CD8-positive, alpha-beta memory T cell (primary cell): ENCODE measurements around the gene KRTAP2-1. TPM values are rescaled to one million over a fixed set of nuclear protein-coding genes. Genes with fewer than 3 reads are reported as not detected.

Experiments
- CTCF ChIA-PET: fragments of 350-600 bp; sonication (Branson Sonifier 250); formaldehyde crosslinking; loops from one replicate; lab custom pipeline; 2021; ENCODE audit warnings: antibody characterized with exemption; lab: Charles Lee
- POLR2A ChIA-PET: fragments of 350-600 bp; sonication (Branson Sonifier 250); formaldehyde crosslinking; loops from one replicate; lab custom pipeline; 2021; ENCODE audit warnings: antibody characterized with exemption; lab: Charles Lee
- DNase-seq, 5 donors: peaks; one replicate each; pipeline versions ENCODE4 v3.0.0 to v3.0.0-alpha.2; 2020 to 2022; ENCODE audit warnings: mixed read lengths in 1 of 5
- H3K27ac ChIP-seq: one replicate; pipeline ENCODE4 v1.7.0; 2013; ENCODE audit warnings: low read depth, mild to moderate bottlenecking, low read length, moderate library complexity
- H3K27me3 ChIP-seq: 2 replicates; pipeline ENCODE4 v1.7.0; 2013; ENCODE audit warnings: low read length, mild to moderate bottlenecking; ENCODE audit not compliant: insufficient read depth, poor library complexity, severe bottlenecking
- H3K36me3 ChIP-seq: 2 replicates; pipeline ENCODE4 v1.7.0; 2013; ENCODE audit warnings: mild to moderate bottlenecking, low read length, moderate library complexity; ENCODE audit not compliant: insufficient read depth
- H3K4me1 ChIP-seq: 2 replicates; pipeline ENCODE4 v1.7.0; 2013; ENCODE audit warnings: mild to moderate bottlenecking, low read length, moderate library complexity; ENCODE audit not compliant: insufficient read depth
- H3K4me3 ChIP-seq: 2 replicates; pipeline ENCODE4 v1.7.0; 2013; ENCODE audit warnings: mild to moderate bottlenecking, low read length
- H3K9me3 ChIP-seq: 2 replicates; pipeline ENCODE4 v1.7.0; 2013; ENCODE audit warnings: mild to moderate bottlenecking, low read length
- H3K27ac Mint-ChIP-seq, 8 donors: one replicate each; pipeline ENCODE4 v1.8.0; 2020 to 2021; ENCODE audit warnings: mixed read lengths in 8 of 8, mild to moderate bottlenecking in 6 of 8, inconsistent platforms in 3 of 8, moderate library complexity in 3 of 8
- H3K27me3 Mint-ChIP-seq, 2 donors: one replicate each; pipeline ENCODE4 v1.8.0; 2020 to 2021; ENCODE audit warnings: mixed read lengths in 2 of 2, mild to moderate bottlenecking in 1 of 2, moderate library complexity in 1 of 2
- H3K36me3 Mint-ChIP-seq, 3 donors: one replicate each; pipeline ENCODE4 v1.8.0; 2020 to 2021; ENCODE audit warnings: mixed read lengths in 3 of 3, inconsistent platforms in 1 of 3, mild to moderate bottlenecking in 1 of 3
- H3K4me1 Mint-ChIP-seq, 3 donors: one replicate each; pipeline ENCODE4 v1.8.0; 2020 to 2021; ENCODE audit warnings: mixed read lengths in 3 of 3, inconsistent platforms in 1 of 3, mild to moderate bottlenecking in 1 of 3
- H3K4me3 Mint-ChIP-seq, 7 donors: one replicate each; pipeline ENCODE4 v1.8.0; 2020 to 2021; ENCODE audit warnings: mixed read lengths in 7 of 7, mild to moderate bottlenecking in 6 of 7, moderate library complexity in 4 of 7, inconsistent platforms in 2 of 7
- H3K9me3 Mint-ChIP-seq, 5 donors: one replicate each; pipeline ENCODE4 v1.8.0; 2020 to 2022; ENCODE audit warnings: mixed read lengths in 5 of 5, mild to moderate bottlenecking in 3 of 5, moderate library complexity in 2 of 5, inconsistent platforms in 1 of 5
- polyA plus RNA-seq: library from polyadenylated mRNA; unstranded; fragments of 300-500 nt; fragmentation: Illumina TruSeq; gene quantifications from one replicate; pipeline ENCODE4 v1.2.3, GENCODE V29; 2021
- total RNA-seq, 2 experiments: library from RNA; stranded (reverse); gene quantifications; one replicate each; pipeline ENCODE4 v1.2.3, GENCODE V29; 2021

KRTAP2-1 gene
- total and polyA plus RNA-seq, 3 experiments from 2014 or later = not detected

DNA sequence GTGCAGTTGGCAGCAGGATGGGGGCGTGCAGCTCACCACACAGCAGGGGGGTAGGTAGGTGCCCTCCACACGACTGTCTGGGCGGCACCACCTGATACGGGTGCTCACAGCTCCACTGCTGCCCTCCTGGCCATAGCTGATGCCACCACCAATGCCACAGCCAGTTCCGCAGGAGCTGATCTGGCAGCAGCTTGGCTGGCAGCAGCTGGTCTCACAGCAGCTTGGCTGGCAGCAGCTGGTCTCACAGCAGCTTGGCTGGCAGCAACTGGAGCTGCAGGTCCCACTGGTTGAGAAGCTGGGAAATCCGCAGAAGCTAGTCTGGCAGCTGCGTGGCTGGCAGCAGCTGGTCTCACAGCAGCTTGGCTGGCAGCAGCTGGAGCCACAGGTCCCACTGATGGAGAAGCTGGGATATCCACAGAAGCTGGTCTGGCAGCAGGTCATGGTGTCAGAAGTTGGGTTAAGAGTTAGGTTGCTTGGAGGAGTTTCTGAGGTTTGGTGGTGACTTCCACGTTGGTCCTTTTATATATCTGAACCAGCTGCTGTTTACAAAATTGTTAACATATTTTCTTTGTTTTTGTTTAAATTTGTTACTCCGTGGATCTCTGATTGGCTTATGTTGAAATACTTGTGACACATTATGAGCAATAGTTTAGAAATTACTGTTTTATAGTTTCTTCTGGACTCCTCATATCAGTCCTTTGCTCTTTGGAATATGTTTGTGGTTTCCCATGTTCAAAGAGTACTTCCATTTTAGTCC lies 20.2 kb downstream of the KRTAP2-1 start, which contains the start of gene KRTAP1-5:
KRTAP1-5 (minus strand) TSS at position 494 of the 757 bp plus-strand sequence; CDS start at position 441, 53 bp downstream.
- Histone ChIP-seq H3K27me3 (no peaks in the 10 kb centered on the region), H3K27ac (no peak within 1 kb of the TSS), H3K4me3 (no peak within 1 kb of the TSS), H3K36me3 (no peaks in the 10 kb centered on the region), H3K4me1 (no peaks in the 10 kb centered on the region), H3K9me3 (no peaks in the 10 kb centered on the region)
- DNase-seq = no peak
- H3K27ac Mint-ChIP-seq = no peak within 1 kb of the TSS
- peaks cover 0 to 4% (median 0%) of the 10 kb centered on the region in 3 donors for H3K36me3 Mint-ChIP-seq
- ChIA-PET CTCF (no interaction called here), POLR2A (no interaction called here)
- H3K9me3 Mint-ChIP-seq = no peaks in the 10 kb centered on the region
- H3K4me1 Mint-ChIP-seq = no peaks in the 10 kb centered on the region
- no peak within 1 kb of the TSS for H3K4me3 Mint-ChIP-seq
- peaks cover 12 to 78% of the 10 kb centered on the region in 2 donors for H3K27me3 Mint-ChIP-seq

DNA sequence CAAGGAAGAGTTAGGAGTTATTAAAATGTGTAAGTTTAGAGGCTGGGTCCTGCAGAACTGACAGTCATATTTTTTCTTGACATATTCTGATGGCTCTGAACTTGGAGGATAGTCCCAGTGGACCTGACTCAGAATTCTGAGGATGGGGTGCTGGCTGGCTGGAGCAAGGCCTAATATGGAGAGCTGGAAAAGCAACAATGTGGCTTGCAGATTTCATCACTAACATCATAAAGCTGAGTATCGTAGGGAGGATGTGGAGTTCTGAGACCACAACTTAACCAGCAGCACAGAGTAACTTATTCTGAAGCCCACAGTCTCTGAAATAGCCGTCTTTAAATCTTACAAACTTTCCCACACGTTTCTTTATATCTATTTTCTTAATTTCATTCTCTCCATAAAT lies 22.4 kb downstream of the KRTAP2-1 start:
- POLR2A ChIA-PET = no interaction called here

DNA sequence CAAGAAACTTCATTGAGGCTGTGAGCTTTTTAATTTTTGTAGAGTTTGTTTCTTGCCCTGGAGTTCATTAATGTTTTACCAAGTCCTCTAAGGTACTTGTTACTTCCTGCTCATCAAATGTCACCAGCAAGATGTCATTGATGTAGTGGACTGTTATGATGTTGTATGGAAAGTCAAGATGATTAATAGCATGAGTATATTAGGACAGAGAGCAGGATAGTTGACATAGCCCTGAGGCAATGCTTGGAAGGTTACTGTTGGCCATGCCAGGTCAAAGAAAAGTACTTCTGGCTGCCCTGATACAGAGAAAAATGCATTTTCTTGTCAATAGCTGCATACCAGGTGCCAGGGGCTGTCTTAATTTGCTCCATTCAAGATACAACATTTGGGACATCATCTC lies 26.8 kb downstream of the KRTAP2-1 start:
- CTCF ChIA-PET = no interaction called here
- Histone ChIP-seq H3K4me1 (no peaks in the 10 kb centered on the region), H3K27ac (no peak overlapping the region), H3K9me3 (no peaks in the 10 kb centered on the region), H3K36me3 (no peaks in the 10 kb centered on the region), H3K4me3 (no peak overlapping the region), H3K27me3 (no peaks in the 10 kb centered on the region)
- H3K27ac Mint-ChIP-seq = no peak overlapping the region
- H3K4me3 Mint-ChIP-seq = no peak overlapping the region
- no peaks in the 10 kb centered on the region for H3K4me1 Mint-ChIP-seq
- peaks cover 3 to 47% of the 10 kb centered on the region in 2 donors for H3K27me3 Mint-ChIP-seq
- POLR2A ChIA-PET = no interaction called here
- H3K9me3 Mint-ChIP-seq = no peaks in the 10 kb centered on the region
- DNase-seq = no peak
- peaks cover 0 to 12% (median 2%) of the 10 kb centered on the region in 3 donors for H3K36me3 Mint-ChIP-seq

More for the DNA sequence above, 22.4 kb downstream of the KRTAP2-1 start:
- no peak overlapping the region for H3K4me3 ChIP-seq
- H3K36me3 Mint-ChIP-seq = peaks cover 0 to 12% (median 0%) of the 10 kb centered on the region in 3 donors
- CTCF ChIA-PET = no interaction called here
- H3K27me3 Mint-ChIP-seq = peaks cover 8 to 69% of the 10 kb centered on the region in 2 donors
- no peaks in the 10 kb centered on the region for H3K9me3 ChIP-seq
- DNase-seq = no peak
- no peak overlapping the region for H3K27ac ChIP-seq
- H3K27ac Mint-ChIP-seq = no peak overlapping the region
- no peaks in the 10 kb centered on the region for H3K27me3 ChIP-seq
- no peaks in the 10 kb centered on the region for H3K4me1 ChIP-seq
- H3K36me3 ChIP-seq = no peaks in the 10 kb centered on the region
- H3K9me3 Mint-ChIP-seq = no peaks in the 10 kb centered on the region
- no peaks in the 10 kb centered on the region for H3K4me1 Mint-ChIP-seq
- no peak overlapping the region for H3K4me3 Mint-ChIP-seq

DNA sequence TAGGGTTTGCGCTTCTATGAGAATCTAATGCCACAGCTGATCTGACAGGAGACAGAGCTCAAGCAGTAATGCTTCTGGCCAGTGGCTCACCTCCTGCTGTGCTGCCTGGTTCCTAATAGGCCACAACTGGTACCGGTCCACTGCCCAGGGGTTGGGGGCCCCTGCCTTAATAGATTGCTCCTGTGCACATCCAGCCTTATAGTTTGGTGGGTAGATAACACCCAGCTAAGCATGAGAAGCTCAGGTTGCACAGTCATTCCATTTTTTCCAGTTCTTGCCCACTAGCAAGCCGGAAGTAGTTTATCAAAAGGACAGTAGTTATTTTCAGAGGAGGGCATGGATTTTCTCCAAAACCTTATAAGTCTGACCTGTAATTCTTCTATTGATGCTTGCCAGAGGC lies 27.7 kb downstream of the KRTAP2-1 start:
- H3K4me1 Mint-ChIP-seq = no peaks in the 10 kb centered on the region
- CTCF ChIA-PET = no interaction called here
- POLR2A ChIA-PET = interaction anchor here (0.6 kb wide), 1 partner anchor 695 kb away, joined by 4 read pairs; no protein-coding TSS in a partner anchor

DNA sequence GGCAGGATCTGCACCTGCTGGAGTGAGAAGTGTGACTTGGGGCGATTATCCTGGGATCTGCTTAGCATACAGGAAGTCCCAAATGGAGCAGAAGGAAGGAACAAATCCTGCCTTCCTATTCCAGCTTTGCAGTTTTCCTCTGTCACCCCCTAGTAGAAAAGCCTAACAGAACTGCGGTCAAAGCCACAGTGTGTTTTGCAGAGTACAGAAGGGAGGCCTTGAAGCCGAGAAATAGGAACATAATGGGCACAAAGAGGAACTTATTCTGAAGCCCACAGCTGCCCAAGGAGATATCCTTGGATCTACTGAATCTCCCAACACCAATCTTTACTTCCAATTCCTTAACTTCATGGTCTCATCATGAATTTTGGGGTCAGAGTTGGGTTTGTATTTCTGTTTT lies 28.6 kb downstream of the KRTAP2-1 start:
- no peak overlapping the region for H3K27ac Mint-ChIP-seq
- H3K4me3 Mint-ChIP-seq = no peak overlapping the region
- H3K4me3 ChIP-seq = no peak overlapping the region
- POLR2A ChIA-PET = no interaction called here
- H3K27me3 Mint-ChIP-seq = peaks cover 3 to 36% of the 10 kb centered on the region in 2 donors
- H3K36me3 Mint-ChIP-seq = peaks cover 0 to 12% (median 2%) of the 10 kb centered on the region in 3 donors
- no peaks in the 10 kb centered on the region for H3K9me3 ChIP-seq
- CTCF ChIA-PET = no interaction called here
- DNase-seq = no peak
- no peaks in the 10 kb centered on the region for H3K9me3 Mint-ChIP-seq
- no peaks in the 10 kb centered on the region for H3K4me1 ChIP-seq
- H3K27ac ChIP-seq = no peak overlapping the region
- no peaks in the 10 kb centered on the region for H3K4me1 Mint-ChIP-seq
- H3K36me3 ChIP-seq = no peaks in the 10 kb centered on the region
- no peaks in the 10 kb centered on the region for H3K27me3 ChIP-seq

More for the DNA sequence above, 27.7 kb downstream of the KRTAP2-1 start:
- Mint-ChIP-seq H3K4me3 (no peak overlapping the region), H3K27ac (no peak overlapping the region), H3K36me3 (peaks cover 0 to 12% (median 2%) of the 10 kb centered on the region in 3 donors), H3K9me3 (no peaks in the 10 kb centered on the region), H3K27me3 (peaks cover 3 to 45% of the 10 kb centered on the region in 2 donors)
- Histone ChIP-seq H3K27ac (no peak overlapping the region), H3K36me3 (no peaks in the 10 kb centered on the region), H3K27me3 (no peaks in the 10 kb centered on the region), H3K4me1 (no peaks in the 10 kb centered on the region), H3K4me3 (no peak overlapping the region), H3K9me3 (no peaks in the 10 kb centered on the region)
- no peak for DNase-seq

DNA sequence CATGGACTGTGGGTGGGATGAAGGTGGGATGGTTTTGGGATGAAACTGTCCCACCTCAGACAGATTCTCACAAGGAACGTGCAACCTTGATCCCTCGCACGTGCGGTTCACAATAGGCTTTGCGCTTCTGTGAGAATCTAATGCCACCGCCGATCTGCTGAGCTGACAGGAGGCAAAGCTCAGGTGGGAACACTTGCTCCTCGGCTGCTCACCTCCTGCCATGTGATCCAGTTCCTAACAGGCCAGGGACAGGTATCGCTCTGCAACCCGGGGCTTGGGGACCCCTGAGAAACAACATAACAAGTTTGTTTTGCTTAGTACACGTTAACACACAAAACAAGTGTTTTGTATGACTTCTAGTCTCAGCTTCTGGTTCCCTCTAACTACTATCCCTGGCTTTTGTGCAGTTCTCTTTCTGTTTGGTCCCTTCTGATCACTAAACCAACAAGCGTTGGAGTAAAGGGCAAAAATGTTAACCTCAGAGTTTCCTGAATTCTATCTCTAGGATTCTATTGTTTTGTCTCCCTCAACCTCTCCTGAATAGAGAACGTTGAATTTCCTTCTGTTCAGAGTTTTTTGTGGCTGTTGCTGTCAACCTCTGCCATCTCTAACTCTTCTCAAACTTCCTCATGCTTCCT lies 30.4 kb downstream of the KRTAP2-1 start:
- Mint-ChIP-seq H3K27ac (peak overlapping the region in 1 of 8 donors; percentile 5), H3K4me1 (no peaks in the 10 kb centered on the region), H3K9me3 (no peaks in the 10 kb centered on the region), H3K27me3 (peaks cover 0 to 25% of the 10 kb centered on the region in 2 donors), H3K4me3 (no peak overlapping the region), H3K36me3 (peaks cover 0 to 6% (median 2%) of the 10 kb centered on the region in 3 donors)
- Histone ChIP-seq H3K36me3 (no peaks in the 10 kb centered on the region), H3K9me3 (no peaks in the 10 kb centered on the region), H3K4me3 (no peak overlapping the region), H3K4me1 (no peaks in the 10 kb centered on the region), H3K27me3 (no peaks in the 10 kb centered on the region), H3K27ac (no peak overlapping the region)
- POLR2A ChIA-PET = no interaction called here
- no peak for DNase-seq
- CTCF ChIA-PET = no interaction called here

DNA sequence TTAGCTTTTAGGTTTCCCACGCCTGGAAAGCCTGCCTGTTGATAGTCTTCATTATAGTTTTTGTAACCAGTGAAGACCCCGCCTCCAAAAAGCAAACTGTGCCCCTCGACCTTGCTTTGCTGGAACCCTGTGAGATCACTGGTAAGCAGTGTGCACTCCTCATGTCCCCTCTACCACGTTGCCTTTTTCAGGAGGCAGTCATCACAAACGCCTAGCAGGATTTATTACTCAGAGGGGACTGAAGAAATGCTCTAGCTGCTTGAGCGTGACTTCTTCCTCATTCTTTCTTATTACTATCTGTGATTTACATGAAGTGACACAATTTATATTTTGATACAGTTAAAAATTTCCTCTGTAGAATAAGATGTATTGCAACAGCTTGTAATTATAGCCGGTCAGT lies 31.7 kb downstream of the KRTAP2-1 start:
- Mint-ChIP-seq H3K4me1 (no peaks in the 10 kb centered on the region), H3K27me3 (peaks cover 0 to 18% of the 10 kb centered on the region in 2 donors), H3K36me3 (peaks cover 0 to 2% (median 0%) of the 10 kb centered on the region in 3 donors), H3K9me3 (no peaks in the 10 kb centered on the region), H3K4me3 (no peak overlapping the region), H3K27ac (no peak overlapping the region)
- Histone ChIP-seq H3K27ac (no peak overlapping the region), H3K36me3 (no peaks in the 10 kb centered on the region), H3K27me3 (no peaks in the 10 kb centered on the region), H3K4me1 (no peaks in the 10 kb centered on the region), H3K9me3 (no peaks in the 10 kb centered on the region), H3K4me3 (no peak overlapping the region)
- CTCF ChIA-PET = no interaction called here
- POLR2A ChIA-PET = no interaction called here
- DNase-seq = no peak

DNA sequence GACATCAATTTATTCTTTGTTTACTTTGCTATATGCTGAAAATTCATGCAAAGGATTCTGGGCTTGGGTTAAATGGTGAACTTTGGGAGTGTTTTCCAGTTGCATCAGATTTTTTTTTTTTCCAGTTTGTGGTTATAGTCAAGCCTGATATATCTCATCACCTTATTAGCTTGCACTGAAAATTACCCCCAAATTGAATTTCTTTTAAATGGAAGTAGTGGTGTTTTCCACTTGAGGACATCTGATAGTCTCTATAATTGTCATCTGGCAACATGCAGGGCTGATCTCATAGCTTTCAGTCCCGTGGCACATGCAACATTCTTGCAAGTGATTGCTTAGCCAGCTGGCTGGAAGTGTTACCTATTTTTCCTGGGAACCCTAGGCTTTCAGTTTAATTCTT lies 33.5 kb downstream of the KRTAP2-1 start:
- peaks cover 0 to 2% (median 0%) of the 10 kb centered on the region in 3 donors for H3K36me3 Mint-ChIP-seq
- peaks cover 2 to 18% of the 10 kb centered on the region in 2 donors for H3K27me3 Mint-ChIP-seq
- no peaks in the 10 kb centered on the region for H3K4me1 Mint-ChIP-seq
- H3K4me1 ChIP-seq = no peaks in the 10 kb centered on the region
- H3K36me3 ChIP-seq = no peaks in the 10 kb centered on the region
- H3K4me3 ChIP-seq = no peak overlapping the region
- DNase-seq = no peak
- no peak overlapping the region for H3K4me3 Mint-ChIP-seq
- no peaks in the 10 kb centered on the region for H3K9me3 ChIP-seq
- no peaks in the 10 kb centered on the region for H3K9me3 Mint-ChIP-seq
- ChIA-PET POLR2A (no interaction called here), CTCF (no interaction called here)
- no peak overlapping the region for H3K27ac ChIP-seq
- H3K27ac Mint-ChIP-seq = no peak overlapping the region
- peaks cover 4% of the 10 kb centered on the region for H3K27me3 ChIP-seq
